ENCODE data around the gene GPR143.
A peak's percentile ranks its signal among the peaks of the same experiment; 100 is the strongest.
"Not testable (repeated sequence)": the region's sequence is repeated elsewhere in the genome, so short reads cannot be mapped to it uniquely, and the experiment has no call there.

GPR143 gene

GRCh38 chrX:9765737-9766097 lies at the start of gene GPR143:
Gene GPR143 (minus strand): TSS chrX:9765847. CDS start chrX:9765817, 30 bp downstream.
- DNase-seq = no peak

GRCh38 chrX:9811086-9811485 lies 45.4 kb upstream of the GPR143 start:
- not testable (repeated sequence) for DNase-seq

- not testable (repeated sequence) for DNase-seq
Observed at GRCh38 chrX:9809876-9810275, 44.2 kb upstream of the GPR143 start.

- no peak for DNase-seq
Observed at GRCh38 chrX:9807355-9808182, 41.9 kb upstream of the GPR143 start.

GRCh38 chrX:9805956-9806355 lies 40.3 kb upstream of the GPR143 start:
- no peak for DNase-seq

GRCh38 chrX:9804444-9804843 lies 38.8 kb upstream of the GPR143 start:
- DNase-seq = no peak

GRCh38 chrX:9802737-9803136 lies 37.1 kb upstream of the GPR143 start:
- DNase-seq = no peak

GRCh38 chrX:9797384-9798360 lies 32.0 kb upstream of the GPR143 start:
- DNase-seq = no peak

GRCh38 chrX:9794495-9794894 lies 28.8 kb upstream of the GPR143 start:
- DNase-seq = no peak

GRCh38 chrX:9790866-9791265 lies 25.2 kb upstream of the GPR143 start:
- DNase-seq = no peak

- no peak for DNase-seq
Observed at GRCh38 chrX:9789555-9789954, 23.9 kb upstream of the GPR143 start.

- peak; percentile 29 for DNase-seq
Observed at GRCh38 chrX:9788911-9789310, 23.3 kb upstream of the GPR143 start.

- DNase-seq = peak; percentile 5
Observed at GRCh38 chrX:9786798-9787635, 21.4 kb upstream of the GPR143 start.

- peak; percentile 16 for DNase-seq
Observed at GRCh38 chrX:9785944-9786797, 20.5 kb upstream of the GPR143 start, which contains the start of gene SHROOM2. Gene SHROOM2 (plus strand): TSS chrX:9786429. CDS start chrX:9786546, 117 bp downstream.

- no peak for DNase-seq
Observed at GRCh38 chrX:9785254-9785943, 19.8 kb upstream of the GPR143 start.

GRCh38 chrX:9784332-9784731 lies 18.7 kb upstream of the GPR143 start:
- DNase-seq = no peak

GRCh38 chrX:9781941-9782340 lies 16.3 kb upstream of the GPR143 start:
- no peak for DNase-seq

- no peak for DNase-seq
Observed at GRCh38 chrX:9775930-9776329, 10.3 kb upstream of the GPR143 start.

GRCh38 chrX:9772943-9773342 lies 7.3 kb upstream of the GPR143 start:
- no peak for DNase-seq

- no peak for DNase-seq
Observed at GRCh38 chrX:9770319-9770718, 4.7 kb upstream of the GPR143 start.

GRCh38 chrX:9768321-9768839 lies 2.7 kb upstream of the GPR143 start:
- DNase-seq = not testable (repeated sequence)
